K562 (cell line): ENCODE data around the gene TTC24. TPM values are rescaled to one million over a fixed set of nuclear protein-coding genes. Genes with fewer than 3 reads are reported as not detected.

Experiments used
- ATAC-seq: fragments of 200-7000 bp; cut with Tn5 transposase; 3 replicates; pipeline ENCODE4 v1.9.1; 2020; ENCODE audit warnings: moderate library complexity
- BruUV-seq: library from RNA; stranded (reverse); fragments of 400-500 nt; replicated peaks from 2 replicates; lab custom pipeline; 2021; lab: Mats Ljungman, UMichigan
- CTCF ChIA-PET: fragments of 300-600 bp; formaldehyde crosslinking; extraction: SDS; loops from one replicate; lab custom pipeline; 2021; ENCODE audit warnings: low intra/inter-chr PET ratio; lab: Yijun Ruan, JAX
- POLR2A ChIA-PET: fragments of 300-600, 350-650 bp; sonication (Branson Sonifier 250); formaldehyde crosslinking; extraction: SDS; loops from one replicate; lab custom pipeline; 2021; ENCODE audit warnings: antibody characterized with exemption, inconsistent platforms; lab: Yijun Ruan, JAX
- DNase-seq, 4 experiments: peaks; one replicate each; pipeline versions ENCODE4 v3.0.0 to v3.0.0-alpha.2; 2011 to 2018; ENCODE audit warnings: low spot score in 3 of 4, mixed read lengths in 3 of 4; ENCODE audit errors: extremely low read depth in 1 of 4
- FAIRE-seq: peaks from 2 replicates; lab custom pipeline; 2011; peaks lifted over from hg19 to GRCh38; lab: Jason Lieb, UNC
- H2AFZ ChIP-seq: 2 replicates; pipeline ENCODE4 v1.6.0; 2011; ENCODE audit warnings: low read depth, low read length, control low read depth, inconsistent platforms
- H3K27ac ChIP-seq: fragments of 200-600 bp; 3 replicates; pipeline ENCODE4 v1.8.0; 2011; ENCODE audit warnings: low read depth, mild to moderate bottlenecking, control low read depth, inconsistent platforms, low read length, moderate library complexity, mixed read lengths; ENCODE audit errors: extremely low read depth
- H3K27me3 ChIP-seq, 2 experiments: fragments of 300-600 bp in 1 of 2; 2 replicates in 1 of 2; 3 replicates in 1 of 2; pipeline versions ENCODE4 v1.6.0 to v1.8.0; 2011; ENCODE audit warnings: inconsistent platforms in 2 of 2, low read length in 2 of 2, mild to moderate bottlenecking in 1 of 2, mixed read lengths in 1 of 2, moderate library complexity in 1 of 2; ENCODE audit not compliant: control insufficient read depth in 2 of 2, insufficient read depth in 2 of 2
- H3K36me3 ChIP-seq: fragments of 300-600 bp; 3 replicates; pipeline ENCODE4 v1.8.0; 2011; ENCODE audit warnings: mild to moderate bottlenecking, low read length, inconsistent platforms; ENCODE audit not compliant: control insufficient read depth, insufficient read depth
- H3K4me1 ChIP-seq, 2 experiments: fragments of 200-600 bp in 1 of 2; replicated peaks in 1 of 2; 2 replicates in 1 of 2; 3 replicates in 1 of 2; pipeline versions ENCODE4 v1.5.1 to v1.8.0; 2011; ENCODE audit warnings: inconsistent platforms in 2 of 2, low read length in 2 of 2, mild to moderate bottlenecking in 1 of 2, mixed read lengths in 1 of 2, moderate library complexity in 1 of 2; ENCODE audit not compliant: control insufficient read depth in 2 of 2, insufficient read depth in 2 of 2
- H3K4me2 ChIP-seq: 2 replicates; pipeline ENCODE4 v1.6.1; 2011; ENCODE audit warnings: low read length, control low read depth, inconsistent platforms, mixed read lengths; ENCODE audit not compliant: insufficient read depth
- H3K4me3 ChIP-seq: fragments of 200-600 bp; sonication (generic), shearing (Covaris generic); 2 replicates; pipeline ENCODE4 v1.5.1; 2016; ENCODE audit warnings: control low read depth, inconsistent platforms
- H3K79me2 ChIP-seq: fragments of 200-600 bp; 3 replicates; pipeline ENCODE4 v1.8.0; 2011; ENCODE audit warnings: low read length, inconsistent platforms; ENCODE audit not compliant: control insufficient read depth, insufficient read depth
- H3K9ac ChIP-seq, 2 experiments: 2 replicates each; pipeline versions ENCODE4 v1.6.0 to v1.6.1; 2011; ENCODE audit warnings: low read depth in 2 of 2, low read length in 2 of 2, control low read depth in 1 of 2, inconsistent platforms in 1 of 2, mild to moderate bottlenecking in 1 of 2, mixed read lengths in 1 of 2; ENCODE audit not compliant: insufficient read depth in 1 of 2
- H3K9me1 ChIP-seq: one replicate; pipeline ENCODE4 v1.6.0; 2011; ENCODE audit warnings: inconsistent platforms, mild to moderate bottlenecking, low read length, moderate library complexity; ENCODE audit not compliant: control insufficient read depth, insufficient read depth
- H3K9me3 ChIP-seq: replicated peaks from 2 replicates; pipeline ENCODE4 v1.5.1; 2011; ENCODE audit warnings: low read depth, low read length, inconsistent platforms; ENCODE audit not compliant: control insufficient read depth, insufficient read depth
- H4K20me1 ChIP-seq: replicated peaks from 2 replicates; pipeline ENCODE4 v1.6.1; 2011; ENCODE audit warnings: low read length, inconsistent platforms, mixed read lengths; ENCODE audit not compliant: control insufficient read depth, insufficient read depth
- BRCA1 ChIP-seq, 2 experiments: fragments of 450-650 bp in 1 of 2; sonication (generic) in 1 of 2; formaldehyde crosslinking in 1 of 2; IDR thresholded peaks; 2 replicates each; pipeline versions ENCODE4 v1.5.0 to v1.6.1; 2017 to 2020; ENCODE audit warnings: mild to moderate bottlenecking in 1 of 2, missing genetic modification reagents in 1 of 2
- WGBS: fragments of 100-300 bp; shearing (Covaris generic); methylation state at CpG from one replicate; pipeline ENCODE4 v1.1.6; 2016; ENCODE audit warnings: low coverage, mixed read lengths; ENCODE audit not compliant: insufficient coverage; ENCODE audit errors: missing lambda C conversion rate; 5-methylcytosine and 5-hydroxymethylcytosine counted together
- in situ Hi-C: fragments of 300-500 bp; cut with MboI; formaldehyde crosslinking; loops from 4 replicates; pipeline ENCODE4 v1.15.0; 2018; ENCODE audit warnings: inconsistent platforms, mixed read lengths
- intact Hi-C: fragments of 100-400 bp; cut with micrococcal nuclease; formaldehyde crosslinking; loops from 2 replicates; pipeline ENCODE4 v1.14.2; 2022
- polyA plus RNA-seq, 8 experiments: library from polyadenylated mRNA; depleted of rRNA in 4 of 8; stranded (reverse) in 5 of 8; unstranded in 3 of 8; fragments of >200 nt; fragmentation: Nextera tagmentation in 2 of 8; fragmentation: Illumina TruSeq in 1 of 8; extraction: Ambion mirVana in 2 of 8; extraction: Trizol in 1 of 8; gene quantifications; 2 replicates each; pipeline versions ENCODE4 v1.2.1 to v1.2.3, GENCODE V29; 2011 to 2014; ENCODE audit warnings: inconsistent platforms in 1 of 8, missing spikeins in 1 of 8
- total RNA-seq, 7 experiments: library from RNA; depleted of rRNA in 6 of 7; stranded (reverse); fragments of >200 nt in 6 of 7; fragmentation: Illumina TruSeq in 2 of 7; extraction: Trizol in 2 of 7; gene quantifications; 2 replicates each; pipeline versions ENCODE4 v1.2.1 to v1.2.3, GENCODE V29; 2011 to 2021; ENCODE audit warnings: low replicate concordance in 1 of 7
- TF ChIP-seq, protein P1 (sequence below): fragments of 200-600 bp; sonication (generic); IDR thresholded peaks from one replicate; pipeline ENCODE4 v1.6.1; 2012; ENCODE audit warnings: mild to moderate bottlenecking, low read depth, low read length, inconsistent platforms

Gene TTC24
- total and polyA plus RNA-seq, 9 of the 15 experiments (the other 6 are each of a cell fraction or from before 2014, with no cell fraction given): not detected

DNA sequence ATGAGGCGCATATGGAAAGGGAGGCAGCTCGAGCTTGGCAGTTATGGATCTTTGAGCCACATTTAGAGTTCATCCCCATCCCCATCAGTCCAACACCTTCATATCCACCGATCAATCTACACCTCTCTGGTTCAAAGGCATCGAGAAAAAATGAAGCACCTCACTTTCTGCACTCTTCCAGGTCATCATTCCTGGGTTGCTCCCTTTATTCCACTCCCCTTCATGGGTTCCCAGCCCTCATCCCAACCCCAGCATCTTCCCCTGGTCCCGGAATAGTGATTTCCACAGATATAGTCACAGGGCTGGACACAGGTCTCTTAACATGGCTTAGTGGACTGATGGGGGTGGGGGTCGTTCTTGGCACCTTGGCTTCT is 40.0 kb downstream of the TTC24 start:
- TF ChIP-seq BRCA1 (IDR thresholded peaks at IDR 0.05) (no peak), BRCA1 (CRISPR knock-in tag; IDR thresholded peaks at IDR 0.05) (0 out of 2 replicates have a peak, but pooled peaks have one; percentile 58)
- TF ChIP-seq, protein P1, sequence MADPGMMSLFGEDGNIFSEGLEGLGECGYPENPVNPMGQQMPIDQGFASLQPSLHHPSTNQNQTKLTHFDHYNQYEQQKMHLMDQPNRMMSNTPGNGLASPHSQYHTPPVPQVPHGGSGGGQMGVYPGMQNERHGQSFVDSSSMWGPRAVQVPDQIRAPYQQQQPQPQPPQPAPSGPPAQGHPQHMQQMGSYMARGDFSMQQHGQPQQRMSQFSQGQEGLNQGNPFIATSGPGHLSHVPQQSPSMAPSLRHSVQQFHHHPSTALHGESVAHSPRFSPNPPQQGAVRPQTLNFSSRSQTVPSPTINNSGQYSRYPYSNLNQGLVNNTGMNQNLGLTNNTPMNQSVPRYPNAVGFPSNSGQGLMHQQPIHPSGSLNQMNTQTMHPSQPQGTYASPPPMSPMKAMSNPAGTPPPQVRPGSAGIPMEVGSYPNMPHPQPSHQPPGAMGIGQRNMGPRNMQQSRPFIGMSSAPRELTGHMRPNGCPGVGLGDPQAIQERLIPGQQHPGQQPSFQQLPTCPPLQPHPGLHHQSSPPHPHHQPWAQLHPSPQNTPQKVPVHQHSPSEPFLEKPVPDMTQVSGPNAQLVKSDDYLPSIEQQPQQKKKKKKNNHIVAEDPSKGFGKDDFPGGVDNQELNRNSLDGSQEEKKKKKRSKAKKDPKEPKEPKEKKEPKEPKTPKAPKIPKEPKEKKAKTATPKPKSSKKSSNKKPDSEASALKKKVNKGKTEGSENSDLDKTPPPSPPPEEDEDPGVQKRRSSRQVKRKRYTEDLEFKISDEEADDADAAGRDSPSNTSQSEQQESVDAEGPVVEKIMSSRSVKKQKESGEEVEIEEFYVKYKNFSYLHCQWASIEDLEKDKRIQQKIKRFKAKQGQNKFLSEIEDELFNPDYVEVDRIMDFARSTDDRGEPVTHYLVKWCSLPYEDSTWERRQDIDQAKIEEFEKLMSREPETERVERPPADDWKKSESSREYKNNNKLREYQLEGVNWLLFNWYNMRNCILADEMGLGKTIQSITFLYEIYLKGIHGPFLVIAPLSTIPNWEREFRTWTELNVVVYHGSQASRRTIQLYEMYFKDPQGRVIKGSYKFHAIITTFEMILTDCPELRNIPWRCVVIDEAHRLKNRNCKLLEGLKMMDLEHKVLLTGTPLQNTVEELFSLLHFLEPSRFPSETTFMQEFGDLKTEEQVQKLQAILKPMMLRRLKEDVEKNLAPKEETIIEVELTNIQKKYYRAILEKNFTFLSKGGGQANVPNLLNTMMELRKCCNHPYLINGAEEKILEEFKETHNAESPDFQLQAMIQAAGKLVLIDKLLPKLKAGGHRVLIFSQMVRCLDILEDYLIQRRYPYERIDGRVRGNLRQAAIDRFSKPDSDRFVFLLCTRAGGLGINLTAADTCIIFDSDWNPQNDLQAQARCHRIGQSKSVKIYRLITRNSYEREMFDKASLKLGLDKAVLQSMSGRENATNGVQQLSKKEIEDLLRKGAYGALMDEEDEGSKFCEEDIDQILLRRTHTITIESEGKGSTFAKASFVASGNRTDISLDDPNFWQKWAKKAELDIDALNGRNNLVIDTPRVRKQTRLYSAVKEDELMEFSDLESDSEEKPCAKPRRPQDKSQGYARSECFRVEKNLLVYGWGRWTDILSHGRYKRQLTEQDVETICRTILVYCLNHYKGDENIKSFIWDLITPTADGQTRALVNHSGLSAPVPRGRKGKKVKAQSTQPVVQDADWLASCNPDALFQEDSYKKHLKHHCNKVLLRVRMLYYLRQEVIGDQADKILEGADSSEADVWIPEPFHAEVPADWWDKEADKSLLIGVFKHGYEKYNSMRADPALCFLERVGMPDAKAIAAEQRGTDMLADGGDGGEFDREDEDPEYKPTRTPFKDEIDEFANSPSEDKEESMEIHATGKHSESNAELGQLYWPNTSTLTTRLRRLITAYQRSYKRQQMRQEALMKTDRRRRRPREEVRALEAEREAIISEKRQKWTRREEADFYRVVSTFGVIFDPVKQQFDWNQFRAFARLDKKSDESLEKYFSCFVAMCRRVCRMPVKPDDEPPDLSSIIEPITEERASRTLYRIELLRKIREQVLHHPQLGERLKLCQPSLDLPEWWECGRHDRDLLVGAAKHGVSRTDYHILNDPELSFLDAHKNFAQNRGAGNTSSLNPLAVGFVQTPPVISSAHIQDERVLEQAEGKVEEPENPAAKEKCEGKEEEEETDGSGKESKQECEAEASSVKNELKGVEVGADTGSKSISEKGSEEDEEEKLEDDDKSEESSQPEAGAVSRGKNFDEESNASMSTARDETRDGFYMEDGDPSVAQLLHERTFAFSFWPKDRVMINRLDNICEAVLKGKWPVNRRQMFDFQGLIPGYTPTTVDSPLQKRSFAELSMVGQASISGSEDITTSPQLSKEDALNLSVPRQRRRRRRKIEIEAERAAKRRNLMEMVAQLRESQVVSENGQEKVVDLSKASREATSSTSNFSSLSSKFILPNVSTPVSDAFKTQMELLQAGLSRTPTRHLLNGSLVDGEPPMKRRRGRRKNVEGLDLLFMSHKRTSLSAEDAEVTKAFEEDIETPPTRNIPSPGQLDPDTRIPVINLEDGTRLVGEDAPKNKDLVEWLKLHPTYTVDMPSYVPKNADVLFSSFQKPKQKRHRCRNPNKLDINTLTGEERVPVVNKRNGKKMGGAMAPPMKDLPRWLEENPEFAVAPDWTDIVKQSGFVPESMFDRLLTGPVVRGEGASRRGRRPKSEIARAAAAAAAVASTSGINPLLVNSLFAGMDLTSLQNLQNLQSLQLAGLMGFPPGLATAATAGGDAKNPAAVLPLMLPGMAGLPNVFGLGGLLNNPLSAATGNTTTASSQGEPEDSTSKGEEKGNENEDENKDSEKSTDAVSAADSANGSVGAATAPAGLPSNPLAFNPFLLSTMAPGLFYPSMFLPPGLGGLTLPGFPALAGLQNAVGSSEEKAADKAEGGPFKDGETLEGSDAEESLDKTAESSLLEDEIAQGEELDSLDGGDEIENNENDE: no peak
- WGBS: 5% methylated on average over 6 of the region's 6 CpGs
- H3K9me1 ChIP-seq: no peaks in the 10 kb centered on the region
- in situ Hi-C loops (no loop called here), intact Hi-C loops (no loop called here)
- no peaks in the 10 kb centered on the region for H4K20me1 ChIP-seq
- H3K4me1 ChIP-seq: peaks cover 17 to 34% of the 10 kb centered on the region in 2 experiments
- no peak for DNase-seq
- FAIRE-seq: no peak
- no peaks in the 10 kb centered on the region for H3K79me2 ChIP-seq
- CTCF ChIA-PET: interaction anchor here (1.0 kb wide), 1 partner anchor 107 kb away, joined by 3 read pairs; no protein-coding TSS in a partner anchor
- no peak overlapping the region for H3K4me2 ChIP-seq
- no TSS peak for BruUV-seq
- no peak overlapping the region for H2AFZ ChIP-seq
- no peaks in the 10 kb centered on the region for H3K27me3 ChIP-seq
- H3K36me3 ChIP-seq: no peaks in the 10 kb centered on the region
- POLR2A ChIA-PET: interaction anchor here (1.0 to 1.4 kb wide), 3 partner anchors 11 to 523 kb away, joined by 3 read pairs; no protein-coding TSS in a partner anchor
- no peak overlapping the region for H3K27ac ChIP-seq
- no peak overlapping the region for H3K4me3 ChIP-seq
- no peaks in the 10 kb centered on the region for H3K9me3 ChIP-seq
- no peak overlapping the region for H3K9ac ChIP-seq
- no peak for ATAC-seq
